Sigmoid colon (tissue), 7 donors: ENCODE measurements around the gene NAGPA. TPM values are rescaled to one million over a fixed set of nuclear protein-coding genes. Genes with fewer than 3 reads are reported as not detected.
"Not testable (repeated sequence)": the region's sequence is repeated elsewhere in the genome, so short reads cannot be mapped to it uniquely, and the experiment has no call there.

Experiments used
- DNase-seq: peaks from one replicate; pipeline ENCODE4 v3.0.0-alpha.2; 2019
- H3K27ac ChIP-seq, 4 donors: fragments of 200-600 bp; sonication (generic); one replicate each; pipeline ENCODE4 v1.5.1; 2016 to 2019; ENCODE audit warnings: mild to moderate bottlenecking in 1 of 4
- H3K27me3 ChIP-seq, 3 donors: fragments of 200-600 bp; sonication (generic); one replicate each; pipeline ENCODE4 v1.5.1; 2019; ENCODE audit warnings: mild to moderate bottlenecking in 1 of 3
- H3K36me3 ChIP-seq, 4 donors: fragments of 200-600 bp; sonication (generic); one replicate each; pipeline ENCODE4 v1.5.1; 2016 to 2019
- H3K4me1 ChIP-seq, 4 donors: fragments of 200-600 bp; sonication (generic); one replicate each; pipeline ENCODE4 v1.5.1; 2017 to 2019
- H3K4me3 ChIP-seq, 4 donors: fragments of 200-600 bp; sonication (generic); one replicate each; pipeline ENCODE4 v1.5.1; 2017 to 2019; ENCODE audit warnings: mild to moderate bottlenecking in 2 of 4, moderate library complexity in 1 of 4
- H3K9me3 ChIP-seq, 4 donors: fragments of 200-600 bp in 3 of 4; sonication (generic) in 3 of 4; one replicate each; pipeline versions ENCODE4 v1.5.1 to v1.6.1; 2013 to 2019
- EP300 ChIP-seq, 4 donors: sonication (generic); formaldehyde crosslinking; IDR thresholded peaks; one replicate each; pipeline ENCODE4 v1.6.1; 2017; ENCODE audit warnings: antibody characterized with exemption in 4 of 4
- POLR2A ChIP-seq, 2 donors: fragments of 450-650 bp; IDR thresholded peaks; one replicate each; pipeline ENCODE4 v1.6.1; 2016; ENCODE audit warnings: antibody characterized with exemption in 2 of 2, mild to moderate bottlenecking in 2 of 2, moderate library complexity in 2 of 2
- POLR2AphosphoS5 ChIP-seq, 4 donors: sonication (generic); formaldehyde crosslinking; IDR thresholded peaks; one replicate each; pipeline ENCODE4 v1.6.1; 2017; ENCODE audit warnings: antibody characterized with exemption in 4 of 4
- WGBS, 2 donors: extraction: QIAGEN DNeasy Blood & Tissue Kit; methylation state at CpG; one replicate each; pipeline ENCODE4 v1.1.7; 2013; 5-methylcytosine and 5-hydroxymethylcytosine counted together
- intact Hi-C: fragments of 100-400 bp; cut with DNase I; formaldehyde crosslinking; loops from one replicate; pipeline ENCODE4 v1.15.1; 2023
- polyA plus RNA-seq, 3 donors: library from polyadenylated mRNA; stranded (reverse); fragments of 200-250 nt; gene quantifications; one replicate each; pipeline ENCODE4 v1.2.3, GENCODE V29; 2013
- total RNA-seq, 4 donors: library from RNA; depleted of rRNA; stranded (reverse); fragments of >200 nt; gene quantifications; one replicate each; pipeline ENCODE4 v1.1.0, GENCODE V29; 2016
- TF ChIP-seq, protein P1 (sequence below), 4 experiments: fragments of 450-650 bp in 3 of 4; fragments of 200-600 bp in 1 of 4; IDR thresholded peaks; one replicate each; pipeline ENCODE4 v1.5.1; 2016 to 2019; ENCODE audit warnings: antibody characterized with exemption in 4 of 4, mild to moderate bottlenecking in 3 of 4, moderate library complexity in 2 of 4
- donor health status: healthy with polysubstance abuse.
- donor health status: Bipolar disorder and iron deficiency.
- donor health status: healthy.

Gene NAGPA
- total and polyA plus RNA-seq, 7 donors, result 10.8 to 30.7 (median 16.4) TPM

DNA sequence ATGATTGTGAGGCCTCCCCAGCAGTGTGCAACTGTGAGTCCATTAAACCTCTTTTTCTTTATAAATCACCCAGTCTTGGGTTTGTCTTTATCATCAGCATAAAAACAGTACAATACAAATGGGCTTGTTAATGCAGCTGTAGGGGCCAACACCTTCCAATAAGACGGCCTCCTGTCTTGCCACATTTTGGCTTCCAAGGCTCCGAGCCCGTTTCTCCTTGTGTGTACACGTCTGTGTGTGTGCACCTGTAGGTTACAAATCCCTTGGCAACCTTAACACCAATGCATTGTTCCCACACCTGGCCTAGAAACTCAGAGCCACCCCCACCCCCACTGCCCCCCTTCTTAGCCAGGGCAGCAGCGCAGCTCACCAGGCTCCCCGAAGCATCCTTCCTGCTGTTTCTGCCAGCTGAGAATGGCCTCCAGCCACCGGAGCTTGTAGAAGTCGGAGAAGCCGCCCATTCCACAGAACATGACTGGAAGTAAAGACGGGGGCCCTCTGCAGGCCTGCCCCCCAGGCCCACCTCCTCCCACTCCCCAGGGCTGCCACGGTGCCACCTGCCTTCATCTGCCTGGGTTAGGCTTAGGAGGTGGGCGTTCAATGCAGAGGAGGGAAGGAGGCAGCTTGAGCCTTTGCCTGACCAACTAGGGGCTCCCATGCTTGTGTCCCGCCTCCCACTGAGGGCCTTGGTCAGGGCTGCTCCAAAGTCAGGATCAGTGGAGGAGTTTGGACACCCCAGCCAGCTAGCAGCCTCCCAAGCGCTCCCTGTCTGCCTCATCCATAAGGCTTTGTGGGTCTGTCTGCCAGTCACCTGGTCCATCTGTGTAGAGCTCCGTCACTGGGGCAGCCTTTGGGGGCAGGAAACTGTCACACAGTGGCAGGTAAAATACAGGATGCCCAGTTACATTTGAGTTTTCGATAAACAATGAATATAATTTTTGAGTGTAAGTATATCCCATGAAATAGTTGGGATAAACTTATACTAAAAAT lies 21.4 kb upstream of the NAGPA start:
- H3K4me3 ChIP-seq, result no peak overlapping the region
- H3K36me3 ChIP-seq, result no peaks in the 10 kb centered on the region
- no peaks in the 10 kb centered on the region for H3K4me1 ChIP-seq
- WGBS, 2 donors, result 89 to 92% methylated on average over 16 of the region's 16 CpGs
- TF ChIP-seq POLR2AphosphoS5 (IDR thresholded peaks at IDR 0.05), result no peak
- TF ChIP-seq EP300 (IDR thresholded peaks at IDR 0.05), result no peak
- TF ChIP-seq POLR2A (IDR thresholded peaks at IDR 0.05), result no peak
- TF ChIP-seq, protein P1, sequence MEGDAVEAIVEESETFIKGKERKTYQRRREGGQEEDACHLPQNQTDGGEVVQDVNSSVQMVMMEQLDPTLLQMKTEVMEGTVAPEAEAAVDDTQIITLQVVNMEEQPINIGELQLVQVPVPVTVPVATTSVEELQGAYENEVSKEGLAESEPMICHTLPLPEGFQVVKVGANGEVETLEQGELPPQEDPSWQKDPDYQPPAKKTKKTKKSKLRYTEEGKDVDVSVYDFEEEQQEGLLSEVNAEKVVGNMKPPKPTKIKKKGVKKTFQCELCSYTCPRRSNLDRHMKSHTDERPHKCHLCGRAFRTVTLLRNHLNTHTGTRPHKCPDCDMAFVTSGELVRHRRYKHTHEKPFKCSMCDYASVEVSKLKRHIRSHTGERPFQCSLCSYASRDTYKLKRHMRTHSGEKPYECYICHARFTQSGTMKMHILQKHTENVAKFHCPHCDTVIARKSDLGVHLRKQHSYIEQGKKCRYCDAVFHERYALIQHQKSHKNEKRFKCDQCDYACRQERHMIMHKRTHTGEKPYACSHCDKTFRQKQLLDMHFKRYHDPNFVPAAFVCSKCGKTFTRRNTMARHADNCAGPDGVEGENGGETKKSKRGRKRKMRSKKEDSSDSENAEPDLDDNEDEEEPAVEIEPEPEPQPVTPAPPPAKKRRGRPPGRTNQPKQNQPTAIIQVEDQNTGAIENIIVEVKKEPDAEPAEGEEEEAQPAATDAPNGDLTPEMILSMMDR (IDR thresholded peaks at IDR 0.05), result no peak
- H3K27ac ChIP-seq, result no peak overlapping the region
- intact Hi-C loops, result no loop called here
- DNase-seq, result no peak
- H3K9me3 ChIP-seq, result no peaks in the 10 kb centered on the region
- H3K27me3 ChIP-seq, result no peaks in the 10 kb centered on the region

DNA sequence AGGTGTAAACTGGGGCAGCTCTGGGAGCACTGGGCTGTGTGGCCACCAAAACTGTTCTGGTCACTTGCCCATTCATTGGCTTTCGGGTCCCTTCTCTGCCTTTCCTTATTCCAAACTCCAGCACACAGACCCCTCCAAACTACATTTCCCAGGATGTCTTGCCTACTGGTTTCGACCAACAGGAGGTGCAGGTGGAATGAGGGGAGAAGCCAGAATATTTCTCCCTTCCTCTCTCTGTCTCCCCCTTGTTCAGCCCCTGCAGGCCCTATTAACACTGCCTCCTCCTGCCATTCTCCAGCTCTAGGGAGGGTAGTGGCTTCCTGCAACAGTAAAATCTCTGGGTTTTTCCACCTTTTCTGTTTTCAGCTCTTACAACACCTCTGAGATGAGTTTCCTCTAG lies 13.2 kb upstream of the NAGPA start:
- intact Hi-C loops, result no loop called here

DNA sequence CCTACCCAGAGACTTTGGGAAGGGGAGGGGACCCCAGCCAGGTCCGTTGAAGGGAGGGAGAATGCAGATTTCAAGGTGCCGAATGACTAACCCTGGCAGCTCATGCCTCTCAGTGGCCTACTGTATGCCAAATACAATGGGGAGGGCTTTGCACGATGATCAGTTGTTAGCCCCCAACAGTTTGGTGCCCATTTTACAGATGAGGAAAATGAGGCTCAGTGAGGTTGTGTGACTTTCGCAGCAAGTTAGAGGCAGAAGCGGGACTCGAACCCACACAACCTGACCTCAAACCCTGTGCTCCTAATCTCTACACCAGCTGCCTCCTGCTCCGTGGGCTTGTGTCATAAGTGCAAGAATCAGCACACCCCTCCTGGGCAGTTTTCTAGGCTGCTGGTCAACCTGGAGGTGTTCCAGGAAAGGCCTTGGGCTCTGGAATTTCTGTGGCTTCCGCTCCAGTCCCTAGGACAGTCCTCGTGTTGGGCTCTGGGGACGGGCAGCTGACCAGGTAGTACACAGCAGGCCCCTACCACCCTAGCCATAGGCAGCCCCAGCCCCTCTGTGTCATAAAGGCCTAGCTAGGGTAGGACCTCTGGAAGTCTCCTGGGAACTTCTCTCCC lies 11.9 kb upstream of the NAGPA start:
- no peak for DNase-seq
- Histone ChIP-seq H3K27ac (no peak overlapping the region), H3K27me3 (peaks cover 0 to 3% (median 0%) of the 10 kb centered on the region in 3 donors), H3K36me3 (no peaks in the 10 kb centered on the region), H3K9me3 (no peaks in the 10 kb centered on the region), H3K4me3 (no peak overlapping the region), H3K4me1 (no peaks in the 10 kb centered on the region)
- WGBS, 2 donors, result 89 to 91% methylated on average over 10 of the region's 10 CpGs
- intact Hi-C loops, result no loop called here
- no peak for TF ChIP-seq EP300 (IDR thresholded peaks at IDR 0.05)
- TF ChIP-seq POLR2AphosphoS5 (IDR thresholded peaks at IDR 0.05), result no peak
- TF ChIP-seq POLR2A (IDR thresholded peaks at IDR 0.05), result no peak
- TF ChIP-seq, protein P1 (IDR thresholded peaks at IDR 0.05), result no peak

More for the DNA sequence above, 13.2 kb upstream of the NAGPA start:
- Histone ChIP-seq H3K27ac (no peak overlapping the region), H3K4me1 (no peaks in the 10 kb centered on the region), H3K9me3 (no peaks in the 10 kb centered on the region), H3K36me3 (no peaks in the 10 kb centered on the region), H3K27me3 (peaks cover 0 to 3% (median 0%) of the 10 kb centered on the region in 3 donors), H3K4me3 (no peak overlapping the region)
- no peak for TF ChIP-seq POLR2AphosphoS5 (IDR thresholded peaks at IDR 0.05)
- 88 to 89% methylated on average over 2 of the region's 2 CpGs for WGBS, 2 donors
- DNase-seq, result no peak

DNA sequence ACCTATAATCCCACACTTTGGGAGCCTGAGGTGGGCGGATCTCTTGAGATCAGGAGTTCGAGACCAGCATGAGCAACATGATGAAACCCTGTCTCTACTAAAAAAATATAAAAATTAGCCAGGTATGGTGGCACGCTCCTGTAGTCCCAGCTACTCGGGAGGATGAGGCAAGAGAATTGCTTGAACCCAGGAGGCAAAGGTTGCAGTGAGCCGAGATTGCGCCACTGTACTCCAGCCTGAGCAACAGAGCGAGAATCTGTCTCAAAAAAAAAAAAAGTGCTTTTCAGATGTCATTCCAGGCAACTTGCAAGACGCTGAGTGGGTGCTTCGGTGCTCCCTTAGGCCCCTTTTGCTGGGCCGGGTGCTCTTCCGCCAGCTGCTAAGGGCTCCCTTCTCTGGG lies 10.8 kb upstream of the NAGPA start:
- H3K4me1 ChIP-seq, DNase-seq, H3K36me3 ChIP-seq, intact Hi-C loops, H3K27me3 ChIP-seq, H3K9me3 ChIP-seq, H3K4me3 ChIP-seq, H3K27ac ChIP-seq: not testable (repeated sequence)
- WGBS, 2 donors, result 93 to 94% methylated on average over 11 of the region's 11 CpGs

DNA sequence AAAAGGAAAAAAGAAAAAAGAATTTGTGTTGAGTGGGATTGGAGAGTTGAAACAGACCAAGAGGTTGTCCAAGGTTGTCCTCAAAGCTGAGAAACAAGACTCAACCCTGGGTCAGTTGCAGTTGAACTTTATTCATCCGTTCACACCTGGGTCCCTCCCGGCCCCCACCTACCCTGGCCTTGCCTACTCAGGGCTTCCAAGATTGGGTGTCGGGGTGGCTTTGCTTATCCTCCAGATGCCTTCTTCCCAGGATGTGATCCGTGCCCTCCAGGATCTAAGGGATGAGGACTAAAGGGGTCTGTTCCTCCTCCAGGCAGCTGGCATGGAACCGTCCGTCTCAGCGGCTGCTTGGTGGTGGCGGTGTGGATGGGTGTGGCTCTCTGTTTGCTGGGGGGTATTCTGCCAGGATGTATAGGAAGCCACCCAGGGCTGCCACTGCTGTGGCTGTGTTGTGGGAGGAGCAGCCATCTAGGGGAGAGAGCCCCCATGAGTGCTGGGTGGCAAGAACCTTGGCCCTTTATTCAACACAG lies 10.3 kb upstream of the NAGPA start:
- no peak for TF ChIP-seq POLR2A (IDR thresholded peaks at IDR 0.05)
- no peak for TF ChIP-seq POLR2AphosphoS5 (IDR thresholded peaks at IDR 0.05)
- TF ChIP-seq, protein P1 (IDR thresholded peaks at IDR 0.05), result no peak
- no peak for TF ChIP-seq EP300 (IDR thresholded peaks at IDR 0.05)
- intact Hi-C loops, result no loop called here
- Histone ChIP-seq H3K4me1 (no peaks in the 10 kb centered on the region), H3K9me3 (no peaks in the 10 kb centered on the region), H3K27me3 (peaks cover 0 to 3% (median 0%) of the 10 kb centered on the region in 3 donors), H3K36me3 (no peaks in the 10 kb centered on the region), H3K4me3 (no peak overlapping the region), H3K27ac (no peak overlapping the region)
- DNase-seq, result peak; percentile 26
- 92 to 95% methylated on average over 8 of the region's 8 CpGs for WGBS, 2 donors
